Mesothelial cell of epicardium (in vitro differentiated cells): ENCODE measurements around the gene ZFAND3. TPM values are rescaled to one million over a fixed set of nuclear protein-coding genes. Genes with fewer than 3 reads are reported as not detected.
A peak's percentile ranks its signal among the peaks of the same experiment; 100 is the strongest.

Experiments
- DNase-seq, 2 experiments: peaks; one replicate each; pipeline ENCODE4 v3.0.0; 2021; ENCODE audit warnings: low spot score in 2 of 2; ENCODE audit not compliant: unreplicated experiment in 2 of 2
- H3K27ac Mint-ChIP-seq: 2 replicates; pipeline ENCODE4 v1.8.0; 2021; ENCODE audit warnings: mixed read lengths
- H3K27me3 Mint-ChIP-seq: 2 replicates; pipeline ENCODE4 v1.8.0; 2021; ENCODE audit warnings: low read depth, mixed read lengths
- H3K36me3 Mint-ChIP-seq: 2 replicates; pipeline ENCODE4 v1.8.0; 2021; ENCODE audit warnings: mixed read lengths
- H3K4me1 Mint-ChIP-seq: 2 replicates; pipeline ENCODE4 v1.8.0; 2021; ENCODE audit warnings: mixed read lengths
- H3K4me3 Mint-ChIP-seq: 2 replicates; pipeline ENCODE4 v1.8.0; 2021; ENCODE audit warnings: mild to moderate bottlenecking, moderate library complexity, mixed read lengths
- H3K9me3 Mint-ChIP-seq: 2 replicates; pipeline ENCODE4 v1.8.0; 2021; ENCODE audit warnings: mixed read lengths
- CTCF ChIP-seq: fragments of 200-600 bp; sonication (generic); IDR thresholded peaks from one replicate; pipeline ENCODE4 v1.5.0; 2021; ENCODE audit warnings: antibody characterized with exemption; ENCODE audit not compliant: unreplicated experiment
- total RNA-seq: library from RNA; stranded (reverse); gene quantifications from 3 replicates; pipeline ENCODE4 v1.2.1, GENCODE V29; 2021

ZFAND3 gene
- total RNA-seq, 1 donor from 2014 or later: 81.2 TPM

- peaks cover 7% of the 10 kb centered on the region for H3K36me3 Mint-ChIP-seq
- H3K4me3 Mint-ChIP-seq: no peak overlapping the region
- no peak for TF ChIP-seq CTCF
- H3K4me1 Mint-ChIP-seq: peaks cover 37% of the 10 kb centered on the region
- no peaks in the 10 kb centered on the region for H3K9me3 Mint-ChIP-seq
- H3K27ac Mint-ChIP-seq: peak overlapping the region; percentile 85
- no peak for DNase-seq
- H3K27me3 Mint-ChIP-seq: no peaks in the 10 kb centered on the region
Observed at GRCh38 chr6:38110481-38110971, 291.0 kb downstream of the ZFAND3 start.

GRCh38 chr6:38112181-38112580 lies 292.7 kb downstream of the ZFAND3 start:
- peaks cover 31% of the 10 kb centered on the region for H3K4me1 Mint-ChIP-seq
- H3K36me3 Mint-ChIP-seq: peaks cover 7% of the 10 kb centered on the region
- H3K27me3 Mint-ChIP-seq: no peaks in the 10 kb centered on the region
- H3K27ac Mint-ChIP-seq: no peak overlapping the region
- no peak overlapping the region for H3K4me3 Mint-ChIP-seq
- TF ChIP-seq CTCF: no peak
- DNase-seq: no peak
- H3K9me3 Mint-ChIP-seq: no peaks in the 10 kb centered on the region

- no peak for TF ChIP-seq CTCF
- DNase-seq: no peak
- H3K36me3 Mint-ChIP-seq: no peaks in the 10 kb centered on the region
- no peaks in the 10 kb centered on the region for H3K27me3 Mint-ChIP-seq
- no peak overlapping the region for H3K4me3 Mint-ChIP-seq
- peaks cover 31% of the 10 kb centered on the region for H3K4me1 Mint-ChIP-seq
- H3K27ac Mint-ChIP-seq: no peak overlapping the region
- H3K9me3 Mint-ChIP-seq: no peaks in the 10 kb centered on the region
Observed at GRCh38 chr6:38113825-38114576, 294.5 kb downstream of the ZFAND3 start.

GRCh38 chr6:38114976-38115625 lies 295.6 kb downstream of the ZFAND3 start:
- Mint-ChIP-seq H3K9me3 (no peaks in the 10 kb centered on the region), H3K27ac (no peak overlapping the region), H3K4me3 (no peak overlapping the region), H3K4me1 (peaks cover 32% of the 10 kb centered on the region), H3K27me3 (no peaks in the 10 kb centered on the region), H3K36me3 (peaks cover 3% of the 10 kb centered on the region)
- no peak for DNase-seq
- TF ChIP-seq CTCF: no peak

- no peak overlapping the region for H3K27ac Mint-ChIP-seq
Observed at GRCh38 chr6:38115626-38116008, 296.1 kb downstream of the ZFAND3 start.

More at GRCh38 chr6:38115626-38116008, 296.1 kb downstream of the ZFAND3 start:
- peaks cover 27% of the 10 kb centered on the region for H3K4me1 Mint-ChIP-seq
- no peak for DNase-seq
- H3K27me3 Mint-ChIP-seq: no peaks in the 10 kb centered on the region
- H3K9me3 Mint-ChIP-seq: no peaks in the 10 kb centered on the region
- peaks cover 4% of the 10 kb centered on the region for H3K36me3 Mint-ChIP-seq
- no peak for TF ChIP-seq CTCF
- no peak overlapping the region for H3K4me3 Mint-ChIP-seq
